HG03280 (cell line): ENCODE results near the gene PM20D1.

Experiments used
- ATAC-seq: cut with Tn5 transposase; IDR thresholded peaks from one replicate; pipeline ENCODE4 v1.9.1; 2021; ENCODE audit warnings: mild to moderate bottlenecking, moderate library complexity; ENCODE audit not compliant: unreplicated experiment

Gene PM20D1

GRCh38 chr1:205780335-205780734, 69.6 kb downstream of the PM20D1 start:
- ATAC-seq = no peak
